Measurements from ENCODE around the gene UBA7.
"Not testable (repeated sequence)": the region's sequence is repeated elsewhere in the genome, so short reads cannot be mapped to it uniquely, and the experiment has no call there.

Gene UBA7

GRCh38 chr3:49826016-49826415 lies 12.3 kb upstream of the UBA7 start:
- no peaks in the 10 kb centered on the region for H3K79me2 ChIP-seq (ENCODE audit: insufficient read depth, low read length)
- no peak overlapping the region for H3K4me2 ChIP-seq (ENCODE audit: low read length)
- no peaks in the 10 kb centered on the region for H4K20me1 ChIP-seq (ENCODE audit: insufficient read depth, low read length)
- TF ChIP-seq EZH2 (IDR thresholded peaks at IDR 0.05; ENCODE audit: borderline replicate concordance, low read length): no peak
- TF ChIP-seq CTCF (IDR thresholded peaks at IDR 0.05; ENCODE audit: low read length): no peak
- H3K36me3 ChIP-seq (ENCODE audit: insufficient read depth, low read length): peaks cover 25% of the 10 kb centered on the region
- H3K4me1 ChIP-seq (ENCODE audit: insufficient read depth, low read length, severe bottlenecking): no peaks in the 10 kb centered on the region
- H3K27ac ChIP-seq (ENCODE audit: low read depth, low read length, poor library complexity, severe bottlenecking): no peak overlapping the region
- H3K9ac ChIP-seq (ENCODE audit: low read length): no peak overlapping the region
- H3K9me3 ChIP-seq (ENCODE audit: low read length): no peaks in the 10 kb centered on the region
- H3K27me3 ChIP-seq (ENCODE audit: insufficient read depth, low read length): no peaks in the 10 kb centered on the region
- no peak overlapping the region for H3K4me3 ChIP-seq (ENCODE audit: low read depth, low read length, poor library complexity, severe bottlenecking)
- H2AFZ ChIP-seq (ENCODE audit: low read length): no peak overlapping the region
- H3F3A ChIP-seq (ENCODE audit: insufficient read depth, low read length): no peaks in the 10 kb centered on the region
- no peaks in the 10 kb centered on the region for H3K9me2 ChIP-seq (ENCODE audit: low read depth, low read length)

GRCh38 chr3:49823131-49823530 lies 9.4 kb upstream of the UBA7 start:
- H3K79me2 ChIP-seq (ENCODE audit: insufficient read depth, low read length); H3K4me1 ChIP-seq (ENCODE audit: insufficient read depth, low read length, severe bottlenecking); H3K9me2 ChIP-seq (ENCODE audit: low read depth, low read length); H3K4me3 ChIP-seq (ENCODE audit: low read depth, low read length, poor library complexity, severe bottlenecking); H3K9ac ChIP-seq (ENCODE audit: low read length); H3K27me3 ChIP-seq (ENCODE audit: insufficient read depth, low read length); H2AFZ ChIP-seq (ENCODE audit: low read length); H4K20me1 ChIP-seq (ENCODE audit: insufficient read depth, low read length); H3K27ac ChIP-seq (ENCODE audit: low read depth, low read length, poor library complexity, severe bottlenecking); H3K9me3 ChIP-seq (ENCODE audit: low read length); H3K36me3 ChIP-seq (ENCODE audit: insufficient read depth, low read length); H3K4me2 ChIP-seq (ENCODE audit: low read length); H3F3A ChIP-seq (ENCODE audit: insufficient read depth, low read length): not testable (repeated sequence)

- no peaks in the 10 kb centered on the region for H3F3A ChIP-seq (ENCODE audit: insufficient read depth, low read length)
- TF ChIP-seq EZH2 (IDR thresholded peaks at IDR 0.05; ENCODE audit: borderline replicate concordance, low read length) (no peak), CTCF (IDR thresholded peaks at IDR 0.05; ENCODE audit: low read length) (no peak)
- H3K36me3 ChIP-seq (ENCODE audit: insufficient read depth, low read length): no peaks in the 10 kb centered on the region
- no peak overlapping the region for H3K27ac ChIP-seq (ENCODE audit: low read depth, low read length, poor library complexity, severe bottlenecking)
- no peaks in the 10 kb centered on the region for H3K9me3 ChIP-seq (ENCODE audit: low read length)
- H3K27me3 ChIP-seq (ENCODE audit: insufficient read depth, low read length): no peaks in the 10 kb centered on the region
- H4K20me1 ChIP-seq (ENCODE audit: insufficient read depth, low read length): no peaks in the 10 kb centered on the region
- H3K9me2 ChIP-seq (ENCODE audit: low read depth, low read length): no peaks in the 10 kb centered on the region
- H3K4me2 ChIP-seq (ENCODE audit: low read length): no peak overlapping the region; the same call in 1 of the 2 replicates
- no peaks in the 10 kb centered on the region for H3K79me2 ChIP-seq (ENCODE audit: insufficient read depth, low read length)
- no peak overlapping the region for H3K4me3 ChIP-seq (ENCODE audit: low read depth, low read length, poor library complexity, severe bottlenecking)
- no peak overlapping the region for H3K9ac ChIP-seq (ENCODE audit: low read length)
- H2AFZ ChIP-seq (ENCODE audit: low read length): no peak overlapping the region
- H3K4me1 ChIP-seq (ENCODE audit: insufficient read depth, low read length, severe bottlenecking): peaks cover 6% of the 10 kb centered on the region
Observed at GRCh38 chr3:49812916-49813496, 747 bp downstream of the UBA7 start.

- H3F3A ChIP-seq (ENCODE audit: insufficient read depth, low read length): no peaks in the 10 kb centered on the region
- H3K9me3 ChIP-seq (ENCODE audit: low read length): no peaks in the 10 kb centered on the region
- no peak overlapping the region for H3K4me2 ChIP-seq (ENCODE audit: low read length)
- H3K27me3 ChIP-seq (ENCODE audit: insufficient read depth, low read length): no peaks in the 10 kb centered on the region
- no peaks in the 10 kb centered on the region for H4K20me1 ChIP-seq (ENCODE audit: insufficient read depth, low read length)
- no peak overlapping the region for H3K4me3 ChIP-seq (ENCODE audit: low read depth, low read length, poor library complexity, severe bottlenecking)
- no peak overlapping the region for H3K27ac ChIP-seq (ENCODE audit: low read depth, low read length, poor library complexity, severe bottlenecking)
- no peak overlapping the region for H2AFZ ChIP-seq (ENCODE audit: low read length)
- TF ChIP-seq CTCF (IDR thresholded peaks at IDR 0.05; ENCODE audit: low read length): no peak
- no peak for TF ChIP-seq EZH2 (IDR thresholded peaks at IDR 0.05; ENCODE audit: borderline replicate concordance, low read length)
- H3K9me2 ChIP-seq (ENCODE audit: low read depth, low read length): no peaks in the 10 kb centered on the region
- H3K79me2 ChIP-seq (ENCODE audit: insufficient read depth, low read length): no peaks in the 10 kb centered on the region
- H3K36me3 ChIP-seq (ENCODE audit: insufficient read depth, low read length): no peaks in the 10 kb centered on the region
- peaks cover 22% of the 10 kb centered on the region for H3K4me1 ChIP-seq (ENCODE audit: insufficient read depth, low read length, severe bottlenecking)
- H3K9ac ChIP-seq (ENCODE audit: low read length): no peak overlapping the region
Observed at GRCh38 chr3:49807431-49808114, 6.2 kb downstream of the UBA7 start.

Measured in OCI-LY1 (cell line).